ENCODE data around the gene SPI1. TPM values are rescaled to one million over a fixed set of nuclear protein-coding genes. Genes with fewer than 3 reads are reported as not detected.
"Not testable (repeated sequence)": the region's sequence is repeated elsewhere in the genome, so short reads cannot be mapped to it uniquely, and the experiment has no call there.

The SPI1 gene
- total RNA-seq, 6 donors from 2014 or later: 52.8 to 275 (median 179) TPM

DNA sequence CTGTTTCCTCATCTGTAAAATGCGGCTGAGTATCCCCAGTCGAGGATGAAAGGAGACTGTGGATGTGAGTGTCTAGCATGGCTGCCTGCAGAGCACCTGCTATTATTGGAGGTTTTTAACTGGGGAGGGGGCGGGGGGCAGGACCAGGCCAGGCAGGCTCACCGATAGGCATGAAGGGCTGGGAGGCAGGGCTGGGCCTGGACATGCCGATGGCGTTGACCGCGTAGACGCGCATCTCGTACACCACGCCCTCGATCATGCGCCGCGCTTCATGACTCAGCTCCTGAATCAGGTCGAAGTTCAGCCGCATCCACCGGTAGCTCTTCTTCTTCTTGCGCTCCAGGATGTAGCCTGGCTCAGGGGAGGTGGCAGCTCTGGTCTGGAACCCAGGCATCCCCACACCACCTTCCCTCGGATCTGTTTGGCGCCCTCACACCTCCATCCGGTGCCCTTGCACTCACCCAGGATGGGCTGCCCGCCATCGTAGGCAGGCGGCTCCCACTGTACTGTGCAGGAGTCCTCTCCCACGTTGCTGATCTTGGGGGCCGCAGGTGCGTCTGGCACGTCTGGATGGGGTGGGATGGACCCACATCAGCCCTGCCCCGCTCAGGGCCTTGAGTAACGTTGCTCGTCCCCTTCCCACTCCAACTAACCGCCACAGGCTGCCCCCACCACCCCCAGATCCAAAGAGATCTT lies 41.0 kb downstream of the SPI1 start:
- Histone ChIP-seq H3K27ac (no peak overlapping the region), H3K4me3 (no peak overlapping the region), H3K36me3 (no peaks in the 10 kb centered on the region), H3K4me1 (no peaks in the 10 kb centered on the region), H3K9me3 (no peaks in the 10 kb centered on the region), H3K27me3 (no peaks in the 10 kb centered on the region)
- DNase-seq: peak in 1 of 2 donors; percentile 69
- no peak for ATAC-seq (ENCODE audit: low FRiP score in 2 of 2)
- 87 to 90% methylated on average over 34 of the region's 34 CpGs for WGBS, 2 donors
- no peak for TF ChIP-seq POLR2AphosphoS5 (IDR thresholded peaks at IDR 0.05)
- no peak for TF ChIP-seq EP300 (IDR thresholded peaks at IDR 0.05)
- TF ChIP-seq POLR2A (IDR thresholded peaks at IDR 0.05): no peak
- TF ChIP-seq, protein P1, sequence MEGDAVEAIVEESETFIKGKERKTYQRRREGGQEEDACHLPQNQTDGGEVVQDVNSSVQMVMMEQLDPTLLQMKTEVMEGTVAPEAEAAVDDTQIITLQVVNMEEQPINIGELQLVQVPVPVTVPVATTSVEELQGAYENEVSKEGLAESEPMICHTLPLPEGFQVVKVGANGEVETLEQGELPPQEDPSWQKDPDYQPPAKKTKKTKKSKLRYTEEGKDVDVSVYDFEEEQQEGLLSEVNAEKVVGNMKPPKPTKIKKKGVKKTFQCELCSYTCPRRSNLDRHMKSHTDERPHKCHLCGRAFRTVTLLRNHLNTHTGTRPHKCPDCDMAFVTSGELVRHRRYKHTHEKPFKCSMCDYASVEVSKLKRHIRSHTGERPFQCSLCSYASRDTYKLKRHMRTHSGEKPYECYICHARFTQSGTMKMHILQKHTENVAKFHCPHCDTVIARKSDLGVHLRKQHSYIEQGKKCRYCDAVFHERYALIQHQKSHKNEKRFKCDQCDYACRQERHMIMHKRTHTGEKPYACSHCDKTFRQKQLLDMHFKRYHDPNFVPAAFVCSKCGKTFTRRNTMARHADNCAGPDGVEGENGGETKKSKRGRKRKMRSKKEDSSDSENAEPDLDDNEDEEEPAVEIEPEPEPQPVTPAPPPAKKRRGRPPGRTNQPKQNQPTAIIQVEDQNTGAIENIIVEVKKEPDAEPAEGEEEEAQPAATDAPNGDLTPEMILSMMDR (IDR thresholded peaks at IDR 0.05): no peak

DNA sequence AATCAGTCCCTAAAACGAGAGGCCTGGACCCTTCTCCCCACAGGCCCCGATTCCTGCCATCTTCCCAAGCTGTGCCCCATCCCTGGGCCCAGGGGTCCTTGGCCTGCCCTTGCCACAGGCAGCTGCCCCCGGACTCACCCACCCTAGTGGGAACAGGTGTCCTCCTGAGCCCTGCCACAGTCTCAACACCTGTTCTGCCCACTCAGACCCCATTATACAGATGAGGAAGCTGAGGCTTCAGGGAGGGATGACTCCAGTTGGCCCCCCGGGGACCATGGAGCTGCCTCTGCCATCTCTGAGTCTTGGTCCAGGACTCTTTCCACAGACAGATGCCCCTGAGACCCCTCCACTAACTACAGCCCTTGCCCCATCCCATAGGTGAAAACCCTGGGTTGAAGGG lies 41.8 kb downstream of the SPI1 start:
- Histone ChIP-seq H3K27me3 (no peaks in the 10 kb centered on the region), H3K36me3 (no peaks in the 10 kb centered on the region), H3K4me1 (no peaks in the 10 kb centered on the region), H3K4me3 (no peak overlapping the region), H3K9me3 (no peaks in the 10 kb centered on the region), H3K27ac (no peak overlapping the region)
- 90 to 98% methylated on average over 4 of the region's 4 CpGs for WGBS, 2 donors
- TF ChIP-seq, protein P1 (IDR thresholded peaks at IDR 0.05): no peak
- TF ChIP-seq POLR2AphosphoS5 (IDR thresholded peaks at IDR 0.05): no peak
- TF ChIP-seq POLR2A (IDR thresholded peaks at IDR 0.05): no peak
- no peak for TF ChIP-seq EP300 (IDR thresholded peaks at IDR 0.05)
- ATAC-seq (ENCODE audit: low FRiP score in 2 of 2) (no peak), DNase-seq (no peak)

DNA sequence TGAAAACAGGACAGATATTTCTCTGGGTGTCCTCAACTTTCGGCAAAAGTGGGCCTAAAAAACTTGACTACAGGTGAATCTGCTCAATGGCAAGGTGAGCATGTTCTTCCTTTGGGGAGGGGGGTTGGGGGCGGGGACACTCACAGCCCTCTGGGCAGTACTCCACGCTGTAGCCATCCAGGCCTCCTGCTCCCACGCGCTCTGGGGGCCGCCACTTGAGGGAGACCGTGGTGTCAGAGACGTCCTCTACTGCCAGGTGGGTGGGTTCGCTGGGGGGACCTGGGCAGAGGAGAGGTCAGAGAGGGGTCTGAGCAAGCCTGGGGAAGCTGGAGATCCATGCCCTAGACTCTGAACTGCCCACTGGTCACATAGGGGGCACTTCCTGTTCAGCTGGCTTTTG lies 42.6 kb downstream of the SPI1 start:
- TF ChIP-seq EP300 (IDR thresholded peaks at IDR 0.05): no peak
- no peak for TF ChIP-seq POLR2A (IDR thresholded peaks at IDR 0.05)
- TF ChIP-seq, protein P1 (IDR thresholded peaks at IDR 0.05): no peak
- no peak for TF ChIP-seq POLR2AphosphoS5 (IDR thresholded peaks at IDR 0.05)
- WGBS, 2 donors: 76 to 90% methylated on average over 2 to 9 of the region's 9 CpGs
- DNase-seq: no peak

DNA sequence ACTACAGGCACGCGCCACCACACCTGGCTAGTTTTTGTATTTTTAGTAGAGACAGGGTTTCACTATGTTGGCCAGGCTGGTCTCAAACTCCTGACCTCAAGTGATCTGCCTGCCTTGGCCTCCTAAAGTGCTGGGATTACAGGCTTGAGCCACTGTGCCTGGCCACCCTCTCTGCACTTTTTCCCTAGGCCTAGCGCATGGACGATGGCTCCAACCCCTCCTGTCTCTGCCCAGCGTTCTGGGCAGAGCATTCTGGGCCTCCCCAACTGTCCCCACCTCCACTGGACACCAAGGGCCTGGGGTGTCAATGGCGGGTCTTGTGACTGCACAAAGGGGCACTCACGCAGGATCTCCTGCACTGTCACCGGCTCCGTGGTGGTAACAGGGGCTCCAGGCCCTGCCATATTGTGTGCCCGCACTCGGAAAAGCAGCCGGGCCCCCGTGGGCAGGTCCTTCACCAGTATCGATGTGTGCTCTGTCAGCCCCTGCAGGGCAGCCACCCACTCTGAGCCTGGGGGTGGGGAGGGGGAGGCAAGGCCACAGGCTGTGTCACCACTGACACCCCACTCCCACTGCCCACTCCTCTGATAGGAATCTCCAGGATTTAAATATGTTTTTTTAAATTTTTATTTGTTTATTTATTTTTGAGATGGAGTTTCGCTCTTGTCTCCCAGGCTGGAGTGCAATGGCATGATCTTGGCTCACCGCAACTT lies 43.5 kb downstream of the SPI1 start:
- ATAC-seq (ENCODE audit: low FRiP score in 2 of 2); H3K4me3 ChIP-seq; H3K27me3 ChIP-seq; H3K27ac ChIP-seq; H3K4me1 ChIP-seq; H3K36me3 ChIP-seq; H3K9me3 ChIP-seq; DNase-seq: not testable (repeated sequence)
- WGBS, 2 donors: 93 to 97% methylated on average over 8 to 16 of the region's 16 CpGs

More for the DNA sequence above, 42.6 kb downstream of the SPI1 start:
- H3K4me1 ChIP-seq: no peaks in the 10 kb centered on the region
- no peak overlapping the region for H3K4me3 ChIP-seq
- peaks cover 0 to under 1% (median 0%) of the 10 kb centered on the region in 4 donors for H3K36me3 ChIP-seq
- ATAC-seq (ENCODE audit: low FRiP score in 2 of 2): no peak
- H3K27ac ChIP-seq: no peak overlapping the region
- H3K27me3 ChIP-seq: no peaks in the 10 kb centered on the region
- no peaks in the 10 kb centered on the region for H3K9me3 ChIP-seq

DNA sequence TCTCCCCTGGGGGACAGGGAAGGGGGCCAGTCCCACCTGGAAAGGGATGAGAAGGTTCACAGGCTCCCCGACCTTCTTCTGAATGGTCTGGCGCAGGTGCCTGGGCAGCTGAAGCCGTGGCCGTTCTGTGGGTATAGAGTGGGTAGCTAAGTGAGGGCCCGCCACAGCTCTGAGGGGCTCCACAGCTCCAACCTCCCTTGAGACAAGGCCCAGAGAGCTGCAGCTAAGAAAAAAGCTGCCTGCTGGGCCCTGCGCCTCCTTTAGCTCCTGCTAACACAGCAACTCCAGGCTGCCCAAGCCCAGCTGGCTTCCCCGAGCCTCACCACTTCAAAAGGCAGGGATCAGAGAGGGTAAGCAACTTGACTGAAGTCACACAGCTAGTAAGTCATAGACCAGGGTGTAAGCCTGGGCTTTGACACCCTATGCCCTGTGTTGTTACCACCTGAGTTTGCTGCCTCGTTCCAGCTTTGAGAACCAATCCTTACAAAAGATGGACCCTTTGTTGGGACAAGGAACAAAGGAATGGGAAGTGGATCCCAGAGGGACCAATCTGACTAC lies 44.4 kb downstream of the SPI1 start:
- no peaks in the 10 kb centered on the region for H3K27me3 ChIP-seq
- H3K9me3 ChIP-seq: no peaks in the 10 kb centered on the region
- H3K4me3 ChIP-seq: no peak overlapping the region
- WGBS, 2 donors: 89 to 97% methylated on average over 4 to 8 of the region's 8 CpGs
- H3K27ac ChIP-seq: no peak overlapping the region
- DNase-seq (no peak), ATAC-seq (ENCODE audit: low FRiP score in 2 of 2) (no peak)
- TF ChIP-seq POLR2A (IDR thresholded peaks at IDR 0.05) (no peak), POLR2AphosphoS5 (IDR thresholded peaks at IDR 0.05) (no peak), EP300 (IDR thresholded peaks at IDR 0.05) (no peak)
- TF ChIP-seq, protein P1 (IDR thresholded peaks at IDR 0.05): no peak
- H3K4me1 ChIP-seq: peaks cover 0 to 6% (median 3%) of the 10 kb centered on the region in 4 donors
- peaks cover 0 to 13% (median 5%) of the 10 kb centered on the region in 4 donors for H3K36me3 ChIP-seq

All from upper lobe of left lung (tissue), 6 donors.